Measurements from ENCODE around the gene HOXB8.

Gene HOXB8

DNA sequence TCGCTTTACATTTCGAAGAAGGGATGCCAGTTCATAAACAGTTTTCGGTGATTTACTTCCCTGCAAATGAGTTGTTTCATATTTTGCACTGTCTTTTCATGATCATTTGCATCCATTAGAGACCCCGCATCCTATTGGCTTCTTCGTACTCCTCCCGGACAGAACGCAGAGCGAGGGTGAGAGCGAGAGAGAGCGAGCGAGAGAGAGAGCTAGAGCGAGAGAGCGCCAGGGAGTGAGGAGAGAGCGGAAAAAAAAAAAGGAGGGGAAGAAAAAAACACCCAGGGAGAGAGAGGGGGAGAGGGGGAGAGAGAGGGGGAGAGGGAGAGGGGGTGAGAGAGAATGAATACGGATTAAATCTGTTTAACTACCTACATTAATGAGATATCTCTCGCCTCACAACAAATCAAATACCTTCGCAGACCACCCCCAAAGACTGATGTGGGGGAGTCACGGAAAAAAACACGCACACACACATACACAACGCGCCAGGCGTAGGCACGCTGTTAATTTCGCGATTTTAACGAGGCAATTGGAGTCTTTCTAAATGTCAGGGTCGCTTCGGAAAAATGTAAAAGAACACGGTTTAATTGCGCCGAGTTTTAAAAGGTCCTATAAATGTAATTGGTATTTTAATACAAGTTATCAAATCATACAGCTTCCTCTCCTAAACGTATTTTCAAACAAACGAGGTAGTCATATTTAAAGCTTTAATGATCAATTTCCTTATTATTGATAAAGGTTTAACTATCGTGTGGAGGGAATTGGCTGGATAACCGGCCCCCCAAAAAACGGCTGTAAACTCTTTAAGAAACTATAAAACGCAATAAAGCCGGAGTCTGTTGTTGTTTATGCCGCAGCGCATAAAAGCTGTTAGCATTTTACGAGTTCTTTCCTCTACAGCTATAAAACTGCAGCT lies at the start of gene HOXB8:
Gene HOXB8, minus strand, starts transcription at position 246 of the 916 bp plus-strand sequence. CDS start 588 bp downstream, outside the sequence.
- no peak for DNase-seq (ENCODE audit: low read depth, low spot score)

DNA sequence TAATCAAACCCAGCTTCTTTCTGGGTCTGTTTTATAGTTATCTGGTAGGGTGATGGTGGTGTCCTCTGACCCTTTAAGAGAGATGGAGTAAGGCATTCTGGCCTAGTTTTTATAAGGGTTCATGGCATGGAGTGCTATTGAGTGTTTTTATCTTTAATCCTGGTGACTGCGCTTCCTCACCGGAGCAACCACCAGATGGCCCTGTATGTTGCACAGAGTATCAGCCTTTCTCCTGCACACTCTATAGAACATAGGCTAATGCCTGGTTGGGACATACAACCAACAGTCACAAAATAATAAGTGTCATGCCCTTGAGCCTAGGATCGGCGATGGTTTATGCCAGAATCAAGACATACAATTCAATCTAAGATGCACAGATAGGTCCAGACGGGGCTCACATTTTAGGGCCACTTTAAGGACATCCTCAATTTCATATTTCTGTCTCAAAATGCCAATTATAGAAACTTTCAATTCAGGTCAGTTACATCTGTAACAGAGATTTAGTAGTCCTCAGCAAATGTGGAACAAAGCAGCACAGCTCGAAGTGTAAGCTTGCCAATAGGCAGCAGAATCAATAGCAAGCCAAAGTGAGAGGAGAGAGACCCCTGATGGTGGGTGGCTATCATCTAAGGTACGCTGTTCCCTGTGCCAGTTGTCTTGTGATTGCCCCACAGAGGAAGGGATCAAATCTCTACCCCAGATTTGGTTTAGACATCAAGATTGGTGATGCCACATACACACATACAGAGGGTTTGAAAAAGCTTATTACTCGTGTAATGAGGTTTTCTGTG lies 48.2 kb upstream of the HOXB8 start:
- no peak for DNase-seq (ENCODE audit: low read depth, low spot score)

DNA sequence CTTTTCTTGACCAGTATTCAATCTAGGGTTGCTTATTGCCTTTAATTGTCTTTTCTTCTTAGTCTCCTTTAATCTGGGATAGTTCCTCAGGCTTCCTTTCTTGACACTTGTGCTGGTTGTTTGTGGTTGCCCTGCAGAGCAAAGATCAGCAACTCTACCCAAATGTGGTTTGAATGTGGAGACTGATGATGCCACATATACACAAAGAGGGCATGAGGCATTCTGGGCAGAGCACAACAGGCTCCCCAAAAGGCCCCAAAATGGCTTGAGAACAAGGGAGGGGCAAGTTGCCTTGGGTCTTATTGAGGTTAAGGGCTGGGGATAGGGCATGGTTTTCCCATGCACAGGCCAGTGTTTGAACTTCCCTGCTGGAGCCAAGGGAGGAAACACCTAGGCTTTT lies 40.8 kb upstream of the HOXB8 start:
- DNase-seq (ENCODE audit: low read depth, low spot score), result no peak

DNA sequence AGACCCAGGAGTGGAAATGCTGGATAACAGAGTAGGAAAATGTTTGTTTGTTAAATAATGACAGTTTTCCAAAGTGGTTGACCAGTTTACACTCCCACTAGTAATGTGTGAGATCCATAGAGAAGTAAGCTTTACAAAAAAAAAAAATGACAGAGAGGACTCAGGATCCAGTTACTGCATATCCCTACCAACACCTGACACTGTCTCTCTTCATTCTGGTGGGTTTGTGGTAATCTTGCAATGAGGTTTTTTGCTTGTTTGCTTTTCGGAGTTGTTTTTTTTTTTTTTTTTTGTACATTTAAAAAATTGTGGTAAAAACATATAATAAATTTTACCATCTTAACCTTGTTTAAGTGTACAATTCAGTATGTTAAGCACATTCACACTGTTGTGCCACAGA lies 34.6 kb upstream of the HOXB8 start:
- DNase-seq (ENCODE audit: low read depth, low spot score), result no peak

DNA sequence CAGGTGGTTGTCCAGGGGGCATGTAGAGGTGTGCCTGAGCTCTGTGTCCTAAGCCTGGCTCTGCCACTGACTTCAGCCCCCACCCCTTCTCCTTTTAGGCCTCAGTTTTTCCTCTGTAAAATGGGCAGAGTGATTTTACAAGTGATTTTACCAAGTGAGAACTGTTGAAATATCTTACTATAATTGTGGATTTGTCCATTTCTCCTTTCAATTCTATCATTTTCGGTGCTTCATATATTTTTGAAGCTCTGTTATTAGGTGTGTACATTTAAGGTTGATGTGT lies 32.8 kb upstream of the HOXB8 start:
- DNase-seq (ENCODE audit: low read depth, low spot score), result no peak

DNA sequence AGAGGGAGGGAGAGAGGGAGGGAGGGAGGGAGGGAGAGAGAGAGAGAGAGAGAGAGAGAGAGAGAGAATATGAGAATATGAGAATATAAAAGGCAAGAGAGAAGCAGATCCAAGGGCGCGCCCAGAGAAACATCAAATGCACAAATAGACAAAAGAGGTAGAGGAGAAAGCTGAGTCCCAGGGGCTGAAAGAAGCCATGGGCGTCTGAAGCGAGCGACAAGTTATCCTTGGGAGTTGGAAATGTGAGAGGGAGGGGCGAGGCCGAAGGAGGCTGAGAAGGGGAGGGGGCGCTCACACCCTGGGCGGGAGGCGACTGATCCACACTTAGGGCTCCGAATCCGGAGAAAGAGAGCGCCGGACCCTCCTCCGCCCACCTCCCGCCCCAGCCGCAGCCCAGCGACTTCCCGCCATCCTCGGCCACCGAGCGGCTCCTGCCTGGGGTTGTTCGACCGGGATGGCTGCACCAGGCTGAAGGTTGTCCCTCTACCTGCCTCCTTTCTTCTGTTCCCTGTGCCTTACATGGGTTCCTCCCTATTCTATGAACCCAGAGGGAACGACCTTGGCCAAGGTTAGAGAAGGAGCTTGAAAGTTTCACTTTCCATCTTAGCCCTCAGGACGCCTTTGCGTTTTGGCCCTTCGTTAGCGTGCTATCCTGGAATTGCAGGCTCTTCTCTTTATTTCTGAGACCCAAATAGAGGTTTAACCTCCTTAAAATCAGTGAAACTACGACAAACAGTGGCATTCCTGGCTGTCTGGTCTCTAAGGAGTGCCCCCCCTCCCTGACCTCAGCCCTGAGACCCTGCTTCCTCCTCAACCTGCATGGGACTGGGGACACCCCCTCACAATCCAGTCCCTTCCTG lies 32.2 kb upstream of the HOXB8 start:
- no peak for DNase-seq (ENCODE audit: low read depth, low spot score)

DNA sequence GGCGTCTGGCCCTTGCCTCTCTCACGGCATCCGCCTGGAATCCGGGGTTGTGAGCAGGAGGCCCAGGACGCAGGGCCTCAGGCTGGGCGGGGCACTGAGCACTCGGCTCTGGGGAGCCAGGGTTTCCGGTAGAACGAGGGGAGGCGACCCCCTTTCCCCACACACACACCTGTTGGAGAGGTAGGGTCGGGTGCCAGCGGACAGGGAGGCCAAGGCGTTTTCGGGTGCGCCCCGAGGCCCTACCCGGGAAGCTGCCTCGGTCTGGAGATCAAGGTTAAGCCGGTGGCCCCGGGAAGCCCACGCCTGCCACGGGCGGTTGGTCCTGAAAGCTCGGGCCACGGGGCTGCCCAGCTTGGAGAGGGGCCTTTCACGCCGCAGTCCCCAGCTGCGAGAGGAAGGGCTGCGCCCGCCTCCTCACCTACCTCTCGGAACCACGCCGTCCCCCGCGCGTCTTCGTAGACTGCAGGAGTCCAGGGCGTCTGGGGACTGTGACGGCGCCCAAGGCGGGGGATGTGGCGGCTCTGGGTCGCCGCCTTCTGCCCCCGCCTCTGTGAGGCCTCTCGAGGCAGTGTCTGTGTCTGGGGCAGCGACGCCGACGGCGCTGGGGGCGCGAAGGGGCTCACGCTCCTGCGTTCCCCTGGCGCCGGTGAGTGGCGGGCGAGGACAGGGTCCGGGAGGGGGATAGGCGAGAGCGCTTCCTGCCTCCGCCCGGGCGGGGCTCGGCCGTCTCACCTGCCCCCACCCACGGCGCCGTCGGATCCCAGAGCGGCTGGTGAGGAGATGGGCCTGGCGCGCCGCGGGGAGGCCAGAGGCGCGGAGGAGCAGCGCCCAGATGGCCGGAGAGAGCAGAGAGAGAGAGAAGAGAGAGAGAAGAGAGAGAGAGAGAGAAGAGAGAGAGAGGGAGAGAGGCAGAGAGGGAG lies 31.4 kb upstream of the HOXB8 start:
- no peak for DNase-seq (ENCODE audit: low read depth, low spot score)

DNA sequence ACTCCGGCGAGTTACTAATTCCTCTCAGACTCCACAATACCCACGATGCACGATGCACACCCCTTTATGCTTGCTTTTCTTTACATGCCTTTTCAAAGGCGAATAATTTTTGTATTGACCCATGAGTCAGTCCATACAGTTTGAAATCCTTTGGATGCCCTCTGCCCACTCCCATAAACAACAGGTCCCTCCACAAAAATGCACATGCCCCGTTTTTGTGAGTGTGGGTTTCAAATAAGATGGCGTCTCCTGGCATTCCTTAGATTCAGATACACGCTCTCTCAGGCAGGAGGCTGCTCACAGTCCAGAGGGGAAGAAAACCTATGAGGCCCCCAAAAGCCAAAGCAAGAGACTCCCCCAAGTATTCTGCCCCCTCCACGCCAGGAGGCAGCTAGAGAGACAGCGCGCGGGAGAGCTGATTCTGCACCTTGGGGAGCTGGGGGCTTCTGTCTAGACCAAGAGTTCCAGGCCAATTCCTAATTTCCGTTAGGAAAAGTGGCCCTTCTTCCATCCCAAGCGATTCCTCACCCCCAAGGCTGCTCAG lies 30.6 kb upstream of the HOXB8 start:
- no peak for DNase-seq (ENCODE audit: low read depth, low spot score)

DNA sequence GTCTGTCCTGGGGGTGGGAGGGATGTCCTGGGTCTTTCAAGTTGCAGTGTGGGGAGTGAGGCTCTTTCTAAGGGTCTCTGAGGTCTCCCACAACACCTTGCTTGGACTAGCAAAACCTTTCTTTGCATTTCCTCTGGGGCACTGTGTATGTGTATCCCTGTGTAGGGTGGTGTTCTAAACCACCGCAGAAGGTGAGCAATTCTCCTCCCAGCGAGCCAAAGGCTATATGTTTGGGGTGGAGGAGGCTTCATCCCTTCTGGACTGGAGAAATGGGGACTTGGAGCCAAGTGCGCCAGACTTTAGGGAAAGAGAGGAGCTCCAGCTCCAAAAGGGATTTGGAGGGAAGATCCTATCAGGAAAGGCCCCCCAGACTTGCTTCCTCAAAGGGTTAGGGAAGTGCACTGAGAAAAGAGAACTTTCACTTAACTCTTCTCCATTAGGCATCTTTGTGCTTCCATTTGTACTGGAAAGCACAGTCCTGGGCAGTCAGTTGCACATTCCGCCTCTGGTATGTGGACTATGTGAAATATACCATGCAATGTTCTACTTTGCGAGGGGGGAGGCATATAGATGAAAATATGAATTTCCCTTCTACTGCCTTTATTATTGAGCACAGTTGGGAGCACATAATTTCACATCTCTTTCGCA lies 29.9 kb upstream of the HOXB8 start:
- no peak for DNase-seq (ENCODE audit: low read depth, low spot score)

DNA sequence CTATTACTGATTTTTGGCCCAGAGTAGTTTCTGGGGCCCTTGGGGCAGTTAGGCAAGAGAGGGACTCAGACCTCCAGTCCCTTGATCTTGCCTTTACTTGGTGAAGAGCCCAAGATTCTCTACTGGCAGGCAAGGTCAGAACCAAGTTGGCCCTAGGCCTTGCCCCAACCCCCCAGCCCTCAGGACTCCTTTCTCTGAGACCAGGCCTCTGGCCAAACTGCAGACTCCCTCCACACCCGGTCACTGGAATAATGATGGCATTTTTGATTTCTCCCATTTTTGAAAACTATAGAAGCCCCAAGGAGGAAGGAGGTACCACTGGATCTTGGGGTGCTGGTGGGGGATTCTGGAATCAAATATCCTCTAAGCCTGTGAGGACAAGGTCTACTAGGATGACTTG lies 29.1 kb upstream of the HOXB8 start:
- DNase-seq (ENCODE audit: low read depth, low spot score), result no peak

DNA sequence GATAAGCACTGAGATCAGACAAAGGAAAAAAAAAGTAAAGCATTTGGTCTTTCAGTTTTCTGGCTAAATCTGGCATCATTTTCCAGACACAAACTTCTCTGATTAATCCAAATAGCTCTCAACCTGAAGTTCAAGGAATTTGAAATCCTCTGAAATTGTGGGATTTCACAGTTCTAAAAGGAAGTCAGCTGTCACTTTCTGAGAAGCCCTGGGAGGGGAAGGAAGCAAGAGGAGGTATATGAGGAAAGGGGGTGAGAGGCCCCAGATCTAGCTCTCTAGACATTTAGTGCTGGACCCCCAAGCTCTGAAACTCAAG lies 28.6 kb upstream of the HOXB8 start:
- no peak for DNase-seq (ENCODE audit: low read depth, low spot score)

DNA sequence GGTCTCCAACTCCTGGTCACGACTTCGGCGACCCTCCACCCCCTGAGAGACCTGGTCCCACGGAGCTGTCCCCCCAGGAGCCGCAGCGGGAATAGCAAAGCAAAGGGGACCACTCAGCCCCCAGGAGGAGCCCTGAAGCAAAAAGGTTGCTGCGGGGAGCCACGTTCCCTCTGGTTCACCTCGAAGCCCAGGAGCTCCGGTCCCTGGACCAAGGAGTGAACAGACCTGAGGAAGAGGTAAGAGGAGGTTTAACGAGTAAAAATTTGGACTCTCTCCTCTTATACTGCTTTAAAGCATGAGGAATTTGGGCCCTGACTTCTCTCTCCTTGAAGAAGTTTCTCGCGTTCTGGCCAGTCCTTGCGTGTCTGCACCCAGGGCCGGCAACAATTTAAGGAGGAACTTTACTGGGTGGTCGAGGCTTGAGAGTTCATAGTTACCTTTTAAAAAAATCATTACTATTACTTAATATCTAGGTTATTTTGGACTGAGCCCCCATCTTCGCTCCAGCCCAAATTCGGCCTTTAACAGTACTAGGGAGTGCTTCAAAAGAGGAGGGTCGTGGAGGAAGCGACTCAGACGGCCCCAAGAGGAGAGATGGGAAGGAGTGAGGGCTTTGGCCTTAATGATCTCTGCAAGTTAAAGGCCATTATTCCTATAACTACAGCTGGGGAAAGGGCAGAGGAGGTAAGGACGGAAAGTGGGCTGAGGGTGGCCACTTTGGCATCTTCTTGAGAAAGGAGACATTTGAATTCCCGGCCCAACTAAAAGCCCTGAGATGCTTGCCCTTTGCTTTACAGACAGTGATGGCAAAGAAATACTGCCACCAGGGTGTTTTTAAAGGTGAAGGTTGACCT lies 28.0 kb upstream of the HOXB8 start:
- DNase-seq (ENCODE audit: low read depth, low spot score), result no peak

DNA sequence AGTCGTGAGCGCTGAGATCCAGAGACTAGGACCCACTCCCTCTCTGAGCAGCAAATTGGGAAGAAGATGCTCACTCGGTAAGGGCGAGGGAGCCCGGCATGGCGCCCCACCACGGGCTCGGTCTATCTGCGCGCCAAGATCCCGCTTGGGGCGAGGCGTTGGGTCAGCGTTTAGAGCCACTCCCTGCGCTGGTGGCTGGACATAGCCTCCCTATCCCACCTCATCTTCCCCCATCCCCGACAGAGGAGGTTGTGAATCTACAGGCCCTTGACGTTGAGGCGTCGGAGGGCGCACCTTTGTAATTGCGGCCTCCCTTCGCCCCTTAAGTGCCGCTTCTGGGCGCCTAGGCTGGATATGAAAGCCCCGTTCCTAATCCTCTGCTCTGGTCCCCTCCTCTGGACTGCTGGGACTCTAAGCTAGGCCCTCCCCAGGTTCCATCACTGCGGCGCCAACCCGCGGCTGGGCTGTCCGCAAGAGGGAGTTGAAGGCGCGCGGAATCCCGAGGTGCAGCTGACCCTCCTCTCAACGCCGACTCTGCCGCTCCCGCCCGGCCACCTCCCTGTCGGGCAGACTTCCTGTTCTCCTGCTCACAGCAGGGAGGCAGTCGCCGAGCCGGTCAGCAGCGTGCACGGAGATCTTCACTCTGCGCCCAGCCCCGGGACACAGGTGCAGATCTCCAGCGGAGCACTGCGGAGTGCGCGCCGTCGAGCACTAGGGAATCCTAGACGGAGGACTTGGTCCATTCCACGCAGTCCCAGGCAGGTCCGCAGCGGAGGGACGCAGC lies 27.2 kb upstream of the HOXB8 start:
- DNase-seq (ENCODE audit: low read depth, low spot score), result no peak

DNA sequence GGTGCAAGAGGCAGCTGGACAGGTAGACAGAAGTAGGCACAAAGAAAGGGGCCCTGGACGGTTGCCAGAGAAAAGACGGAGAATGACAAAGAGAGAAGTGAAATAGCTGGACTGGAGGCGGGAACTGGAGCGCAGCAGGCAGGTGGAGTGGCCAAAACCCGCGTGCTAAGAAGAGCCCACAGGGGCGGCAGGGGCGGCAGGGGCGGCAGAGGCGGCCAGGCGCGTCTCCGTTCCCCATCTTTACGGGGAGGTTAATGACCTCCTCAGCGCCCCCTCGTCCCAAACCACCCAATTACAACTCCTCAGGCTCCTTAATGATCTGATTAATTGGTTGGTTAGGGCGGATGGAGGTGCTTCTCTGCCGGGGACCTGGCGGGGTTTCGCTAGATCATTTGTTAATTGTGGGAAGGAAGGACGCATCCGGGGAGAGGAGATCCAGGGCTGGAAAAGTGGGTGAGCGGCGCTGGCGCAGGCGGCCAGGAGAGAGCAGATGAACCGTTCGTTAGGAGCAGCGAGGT lies 26.5 kb upstream of the HOXB8 start:
- DNase-seq (ENCODE audit: low read depth, low spot score), result no peak

DNA sequence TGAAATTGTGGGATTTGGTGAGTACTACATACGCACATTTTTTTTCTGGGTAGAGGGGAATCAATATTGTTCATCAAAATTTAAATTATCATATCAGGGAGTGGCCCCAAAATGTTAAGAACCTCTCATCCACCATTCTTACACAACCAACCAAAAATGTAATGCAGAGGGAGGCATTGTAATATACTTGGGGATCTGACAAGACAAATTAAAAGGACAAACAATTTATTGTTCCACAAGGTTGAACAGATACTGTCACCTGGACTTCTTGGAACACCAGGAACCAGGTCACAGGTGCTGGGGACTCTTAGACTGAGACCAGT lies 25.7 kb upstream of the HOXB8 start:
- no peak for DNase-seq (ENCODE audit: low read depth, low spot score)

DNA sequence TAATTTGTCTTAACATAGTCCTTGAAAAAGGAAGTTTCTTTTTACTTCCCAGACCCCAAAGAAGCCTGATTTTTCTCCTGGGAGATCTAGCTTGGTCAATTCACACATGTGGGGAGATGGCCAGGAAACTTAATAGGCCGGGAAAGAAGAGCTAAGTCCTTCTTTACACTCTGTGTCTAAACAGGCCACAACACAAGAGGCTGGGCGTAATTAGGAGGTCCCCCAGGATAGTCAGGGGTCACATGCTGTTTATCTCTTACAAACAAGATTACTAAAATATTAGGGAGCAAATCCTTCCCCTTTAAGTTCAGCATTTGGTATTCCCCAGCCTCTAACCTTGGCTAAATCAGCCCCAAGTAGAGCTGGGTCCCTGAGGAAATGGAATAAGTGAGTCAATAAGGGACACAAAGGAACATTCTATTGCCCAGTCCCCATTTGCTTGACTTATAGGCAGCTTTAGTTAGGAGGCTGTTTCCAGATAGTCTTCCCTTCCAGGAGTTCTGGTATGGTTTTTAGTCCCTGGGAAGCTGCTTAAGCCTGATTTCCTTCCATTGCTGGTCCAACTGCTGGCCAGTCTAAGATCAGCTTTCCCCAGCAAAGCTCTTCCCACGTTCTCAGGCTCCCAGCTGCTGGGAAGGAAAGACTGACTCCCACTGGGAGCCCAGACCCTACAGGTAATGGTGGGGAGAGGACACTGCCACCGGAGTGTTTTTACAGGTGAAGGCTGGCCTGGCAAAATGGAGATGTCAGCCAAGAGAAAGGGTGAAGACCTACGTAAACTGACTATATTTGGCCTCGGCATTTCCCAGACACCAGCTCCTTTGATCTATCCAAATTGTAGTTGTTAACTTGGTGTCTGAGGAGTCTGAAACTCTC lies 25.1 kb upstream of the HOXB8 start:
- DNase-seq (ENCODE audit: low read depth, low spot score), result no peak

DNA sequence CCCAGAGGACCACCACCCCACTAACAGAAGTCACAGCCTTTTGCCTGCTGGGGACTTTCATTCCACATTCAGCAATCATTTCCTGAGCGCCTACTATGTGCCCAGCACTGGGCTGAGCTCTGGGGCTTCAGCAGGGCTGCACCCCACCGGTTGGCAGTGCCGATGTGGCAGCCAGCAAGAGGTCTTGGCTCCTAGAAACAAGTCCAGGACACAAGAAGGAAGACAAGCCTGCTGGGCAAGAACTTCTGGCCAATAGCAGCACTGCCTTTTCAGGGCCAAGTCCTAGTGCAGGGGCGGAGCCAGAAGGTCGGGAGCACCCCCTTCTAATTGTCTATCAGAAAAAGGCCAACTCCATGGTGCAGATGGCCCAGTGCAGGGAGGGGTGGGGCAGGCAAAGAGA lies 24.0 kb upstream of the HOXB8 start:
- DNase-seq (ENCODE audit: low read depth, low spot score), result no peak

Data from activated naive CD8-positive, alpha-beta T cell treated with anti-CD3 and anti-CD28 coated beads, Interleukin-2, amount 50 U/mL, for 16 hours (primary cell).